Heart right ventricle (tissue), 16 donors: Measurements from ENCODE around the gene SACM1L. TPM values are rescaled to one million over a fixed set of nuclear protein-coding genes. Genes with fewer than 3 reads are reported as not detected.

Experiments
- ATAC-seq, 8 donors: fragments of 200-7000 bp; cut with Tn5 transposase; one replicate each; pipeline ENCODE4 v1.9.1; 2020; ENCODE audit warnings: mild to moderate bottlenecking in 8 of 8, moderate library complexity in 8 of 8, moderate number of reproducible peaks in 1 of 8
- DNase-seq, 2 donors: peaks; one replicate each; pipeline ENCODE4 v3.0.0-alpha.2; 2020
- H3K27ac ChIP-seq, 10 donors: fragments of 200-600 bp; sonication (generic) in 2 of 10; one replicate each; pipeline versions ENCODE4 v1.5.0 to v1.8.0; 2020 to 2022; ENCODE audit warnings: mild to moderate bottlenecking in 3 of 10
- H3K27me3 ChIP-seq, 7 donors: fragments of 200-600 bp; one replicate each; pipeline ENCODE4 v1.8.0; 2021 to 2022; ENCODE audit warnings: mild to moderate bottlenecking in 2 of 7
- H3K36me3 ChIP-seq, 9 donors: fragments of 200-600 bp; sonication (generic) in 1 of 9; one replicate each; pipeline versions ENCODE4 v1.5.0 to v1.8.0; 2020 to 2022; ENCODE audit warnings: mild to moderate bottlenecking in 2 of 9
- H3K4me1 ChIP-seq, 9 donors: fragments of 200-600 bp; sonication (generic) in 1 of 9; one replicate each; pipeline versions ENCODE4 v1.5.0 to v1.8.0; 2020 to 2022; ENCODE audit warnings: mild to moderate bottlenecking in 4 of 9
- H3K4me3 ChIP-seq, 10 donors: fragments of 200-600 bp; sonication (generic) in 2 of 10; one replicate each; pipeline versions ENCODE4 v1.5.0 to v1.8.0; 2020 to 2022; ENCODE audit warnings: mild to moderate bottlenecking in 7 of 10, moderate library complexity in 2 of 10
- H3K9me3 ChIP-seq, 11 donors: fragments of 200-600 bp in 10 of 11; sonication (generic) in 2 of 11; one replicate each; pipeline versions ENCODE4 v1.5.0 to v1.8.0; 2013 to 2022; ENCODE audit warnings: mild to moderate bottlenecking in 2 of 11, control low read depth in 1 of 11, moderate library complexity in 1 of 11
- WGBS, 2 donors: extraction: QIAGEN DNeasy Blood & Tissue Kit; methylation state at CpG; one replicate each; pipeline ENCODE4 v1.1.7; 2013; ENCODE audit warnings: inconsistent platforms in 1 of 2; 5-methylcytosine and 5-hydroxymethylcytosine counted together
- intact Hi-C, 10 donors: fragments of 100-400 bp; cut with DNase I; formaldehyde crosslinking; loops; one replicate each; pipeline versions ENCODE4 v1.11.1 to v1.14.2; 2022
- polyA plus RNA-seq, 2 donors: library from polyadenylated mRNA; stranded (reverse); fragments of 200-250 nt; gene quantifications; one replicate each; pipeline ENCODE4 v1.2.3, GENCODE V29; 2013
- total RNA-seq, 10 donors: library from RNA; stranded (reverse); fragmentation: NEBNext Ultra II Directional in 3 of 10; extraction: Animal tissue kit (Norgen Biotek cat#: 25700) in 3 of 10; gene quantifications; one replicate each; pipeline versions ENCODE4 v1.2.1 to v1.2.4, GENCODE V29; 2021 to 2023
- TF ChIP-seq, protein P1 (sequence below), 9 donors: fragments of 200-600 bp; sonication (generic) in 2 of 9; IDR thresholded peaks; one replicate each; pipeline versions ENCODE4 v1.5.0 to v1.8.0; 2021 to 2022; ENCODE audit warnings: antibody characterized with exemption in 9 of 9, mild to moderate bottlenecking in 5 of 9, moderate library complexity in 1 of 9
- donor health status: Arrhythmogenic right ventricular cardiomyopathy.
- donor health status: ischemic (EF 13 %, LVEDD 7.1; RV severe dilation, severe dysfunction).
- donor health status: healthy with polysubstance abuse.
- donor health status: DM: no; HTN: yes; CAD: no.
- donor health status: DM: no; HTN: no; CAD: no.
- donor health status: ischemic (EF 25% LVEDD 6.9; RV normal size, moderate dysfunction).
- donor health status: ischemic (EF 25% LVEDD 5.7; RV mildly dilated, moderate dysfunction).
- donor health status: healthy.
- donor health status: DM: yes; HTN: yes; CAD: no.
- donor health status: Ischemic cardiomyopathy.
- donor health status: ischemic (EF 35%, LVEDD 5.7; RV mildly dilated, moderate dysfunction).
- donor health status: nonischemic (EF 11% LVEDD 7.7; RV severe dilation, severe dysfunction).
- donor health status: DM: yes; HTN: yes; CAD: no.
- donor health status: PGD.
- donor health status: ischemic (EF 29% LVEDD 5.4; RV normal size, mild dysfunction).
- donor health status: nonischemic (EF 23%, LVEDD 6.1; RV moderate dilation, normal function).

Gene SACM1L
- total and polyA plus RNA-seq, 12 donors, result 15.4 to 28.7 (median 23.6) TPM

DNA sequence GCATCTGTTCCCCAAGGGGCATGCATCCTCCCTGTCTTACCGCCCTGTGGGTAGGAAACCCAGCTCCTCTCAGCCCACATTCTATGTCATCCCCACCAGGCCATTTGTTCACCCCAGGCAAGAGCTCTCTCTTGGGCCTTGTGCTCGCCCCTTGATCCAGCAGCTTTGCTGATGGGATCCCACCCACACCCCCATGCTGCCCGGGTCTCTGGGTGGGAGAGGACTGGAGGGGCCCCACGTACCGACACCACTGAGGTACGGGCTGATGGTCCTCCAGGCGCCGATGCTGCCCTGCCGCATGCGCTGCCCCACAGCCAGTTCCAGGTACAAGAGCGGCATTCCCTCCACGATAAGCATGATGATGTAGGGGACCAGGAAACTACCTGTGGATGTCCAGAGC, 92.6 kb downstream of the SACM1L start:
- DNase-seq, result no peak
- ATAC-seq, result no peak
- WGBS, 2 donors, result 93 to 96% methylated on average over 12 of the region's 12 CpGs
- intact Hi-C loops, result no loop called here
- Histone ChIP-seq H3K27ac (no peak overlapping the region), H3K27me3 (no peaks in the 10 kb centered on the region), H3K4me3 (no peak overlapping the region), H3K36me3 (no peaks in the 10 kb centered on the region), H3K9me3 (peaks cover 0 to 5% (median 0%) of the 10 kb centered on the region in 11 donors), H3K4me1 (no peaks in the 10 kb centered on the region)
- TF ChIP-seq, protein P1, sequence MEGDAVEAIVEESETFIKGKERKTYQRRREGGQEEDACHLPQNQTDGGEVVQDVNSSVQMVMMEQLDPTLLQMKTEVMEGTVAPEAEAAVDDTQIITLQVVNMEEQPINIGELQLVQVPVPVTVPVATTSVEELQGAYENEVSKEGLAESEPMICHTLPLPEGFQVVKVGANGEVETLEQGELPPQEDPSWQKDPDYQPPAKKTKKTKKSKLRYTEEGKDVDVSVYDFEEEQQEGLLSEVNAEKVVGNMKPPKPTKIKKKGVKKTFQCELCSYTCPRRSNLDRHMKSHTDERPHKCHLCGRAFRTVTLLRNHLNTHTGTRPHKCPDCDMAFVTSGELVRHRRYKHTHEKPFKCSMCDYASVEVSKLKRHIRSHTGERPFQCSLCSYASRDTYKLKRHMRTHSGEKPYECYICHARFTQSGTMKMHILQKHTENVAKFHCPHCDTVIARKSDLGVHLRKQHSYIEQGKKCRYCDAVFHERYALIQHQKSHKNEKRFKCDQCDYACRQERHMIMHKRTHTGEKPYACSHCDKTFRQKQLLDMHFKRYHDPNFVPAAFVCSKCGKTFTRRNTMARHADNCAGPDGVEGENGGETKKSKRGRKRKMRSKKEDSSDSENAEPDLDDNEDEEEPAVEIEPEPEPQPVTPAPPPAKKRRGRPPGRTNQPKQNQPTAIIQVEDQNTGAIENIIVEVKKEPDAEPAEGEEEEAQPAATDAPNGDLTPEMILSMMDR (IDR thresholded peaks at IDR 0.05), result no peak

DNA sequence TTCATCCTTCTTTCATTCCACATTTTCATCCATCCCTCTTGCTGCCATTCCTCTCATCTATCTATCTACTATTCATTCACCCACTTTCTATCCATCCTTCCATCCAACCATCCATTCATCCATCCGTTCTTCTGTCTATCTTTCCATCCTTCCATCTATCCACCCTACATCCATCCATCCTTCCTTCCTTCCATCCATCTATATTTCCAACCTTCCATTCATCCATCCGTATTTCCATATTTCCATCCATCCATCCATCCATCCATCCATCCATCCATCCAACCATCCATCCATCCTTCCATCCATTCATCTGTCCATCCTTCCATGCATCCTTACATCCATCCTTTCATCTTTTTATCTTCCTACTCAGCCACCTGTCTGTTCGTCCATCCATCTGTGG, 93.2 kb downstream of the SACM1L start:
- TF ChIP-seq, protein P1 (IDR thresholded peaks at IDR 0.05), result no peak
- H3K4me3 ChIP-seq, result no peak overlapping the region
- no peak for ATAC-seq

DNA sequence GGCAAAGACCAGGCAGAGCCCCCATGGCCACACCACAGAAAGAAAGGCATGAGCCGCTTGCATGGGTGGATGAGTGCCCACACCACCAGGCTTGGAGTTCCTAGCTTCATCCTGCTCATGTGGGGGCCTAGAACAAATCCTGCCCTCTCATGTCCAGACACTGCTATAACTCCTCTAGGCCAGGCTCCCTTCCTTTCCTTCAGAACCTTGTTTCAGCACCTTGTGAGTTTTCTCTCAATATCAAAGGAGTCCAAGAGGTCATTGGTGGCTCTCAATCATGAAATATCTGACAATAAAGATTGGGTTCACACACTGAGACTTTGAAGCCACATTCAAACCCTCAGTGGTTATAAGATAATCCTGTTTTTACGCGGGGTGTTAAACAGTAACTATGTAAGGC, 94.5 kb downstream of the SACM1L start:
- H3K27me3 ChIP-seq, result no peaks in the 10 kb centered on the region
- peaks cover 0 to 11% (median 0%) of the 10 kb centered on the region in 11 donors for H3K9me3 ChIP-seq
- TF ChIP-seq, protein P1 (IDR thresholded peaks at IDR 0.05), result no peak
- intact Hi-C loops, result no loop called here
- H3K4me3 ChIP-seq, result no peak overlapping the region
- H3K4me1 ChIP-seq, result no peaks in the 10 kb centered on the region
- DNase-seq (no peak), ATAC-seq (no peak)
- H3K36me3 ChIP-seq, result no peaks in the 10 kb centered on the region
- WGBS, 2 donors, result 91 to 96% methylated on average over 3 of the region's 3 CpGs
- no peak overlapping the region for H3K27ac ChIP-seq

More for the DNA sequence above, 93.2 kb downstream of the SACM1L start:
- no peak for DNase-seq
- Histone ChIP-seq H3K9me3 (peaks cover 0 to 5% (median 0%) of the 10 kb centered on the region in 11 donors), H3K27me3 (no peaks in the 10 kb centered on the region), H3K27ac (no peak overlapping the region), H3K36me3 (no peaks in the 10 kb centered on the region), H3K4me1 (no peaks in the 10 kb centered on the region)
- intact Hi-C loops, result no loop called here
- 88 to 90% methylated on average over 3 of the region's 3 CpGs for WGBS, 2 donors

DNA sequence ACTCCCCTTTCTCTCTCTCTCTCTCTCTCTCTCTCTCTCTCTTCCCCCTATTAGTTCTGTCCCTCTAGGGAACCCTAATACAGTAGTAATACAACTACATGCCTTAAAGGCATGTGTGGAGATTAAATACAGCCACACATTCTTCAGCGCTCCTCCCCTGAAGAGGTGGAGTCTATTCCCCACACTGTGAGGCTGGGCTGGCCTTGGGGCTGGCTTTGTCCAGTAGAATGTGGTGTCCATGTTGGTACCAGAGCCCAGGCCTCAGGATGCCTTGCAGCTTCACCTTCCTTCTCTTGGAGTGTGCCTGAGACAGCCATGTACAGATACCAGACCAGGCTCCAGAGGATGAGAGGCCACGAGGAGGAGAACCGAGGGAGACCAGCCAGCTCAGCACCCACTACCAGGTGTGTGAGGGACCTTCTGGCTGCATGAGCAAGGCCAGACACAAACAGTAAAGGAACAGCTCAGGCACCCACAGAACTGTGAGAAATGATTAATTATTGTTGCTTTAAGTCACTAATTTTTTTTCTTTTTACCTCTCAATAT, 96.5 kb downstream of the SACM1L start:
- Histone ChIP-seq H3K4me1 (no peaks in the 10 kb centered on the region), H3K27me3 (no peaks in the 10 kb centered on the region), H3K4me3 (no peak overlapping the region), H3K9me3 (peaks cover 0 to 28% (median 9%) of the 10 kb centered on the region in 11 donors), H3K36me3 (no peaks in the 10 kb centered on the region), H3K27ac (no peak overlapping the region)
- WGBS, 2 donors, result 74 to 81% methylated on average over 3 of the region's 3 CpGs
- DNase-seq (no peak), ATAC-seq (no peak)
- intact Hi-C loops, result no loop called here
- TF ChIP-seq, protein P1 (IDR thresholded peaks at IDR 0.05), result no peak
